GM12865 (cell line): ENCODE results near the gene PRR7.

Experiments
- DNase-seq: peaks from one replicate; pipeline ENCODE4 v3.0.0; 2010; ENCODE audit warnings: low read depth
- H3K4me3 ChIP-seq: 2 replicates; pipeline ENCODE4 v1.5.1; 2011; ENCODE audit warnings: mild to moderate bottlenecking, low read depth, low read length, control low read depth
- CTCF ChIP-seq: IDR thresholded peaks from 2 replicates; pipeline ENCODE4 v1.5.1; 2011; ENCODE audit warnings: low read length, control low read depth, low read depth, inconsistent platforms; ENCODE audit not compliant: insufficient read depth; ENCODE audit errors: missing control alignments

The PRR7 gene

GRCh38 chr5:177459357-177459756, 12.7 kb downstream of the PRR7 start:
- DNase-seq = no peak
- no peak for TF ChIP-seq CTCF
- H3K4me3 ChIP-seq = no peak overlapping the region

GRCh38 chr5:177459819-177460628, 13.4 kb downstream of the PRR7 start:
- TF ChIP-seq CTCF = no peak
- no peak overlapping the region for H3K4me3 ChIP-seq
- DNase-seq = no peak

- DNase-seq = no peak
- no peak for TF ChIP-seq CTCF
- no peak overlapping the region for H3K4me3 ChIP-seq
Measured at GRCh38 chr5:177462021-177462670, 15.5 kb downstream of the PRR7 start.

GRCh38 chr5:177465044-177465443, 18.4 kb downstream of the PRR7 start:
- DNase-seq = no peak
- no peak for TF ChIP-seq CTCF
- H3K4me3 ChIP-seq = no peak overlapping the region

GRCh38 chr5:177466861-177467260, 20.2 kb downstream of the PRR7 start:
- no peak for TF ChIP-seq CTCF
- no peak for DNase-seq
- no peak overlapping the region for H3K4me3 ChIP-seq

GRCh38 chr5:177467436-177467835, 20.8 kb downstream of the PRR7 start:
- no peak for DNase-seq
- no peak overlapping the region for H3K4me3 ChIP-seq
- no peak for TF ChIP-seq CTCF
